Skeletal muscle tissue (tissue), 4 donors: ENCODE data around the gene ANGEL1. TPM values are rescaled to one million over a fixed set of nuclear protein-coding genes. Genes with fewer than 3 reads are reported as not detected.
A peak's percentile ranks its signal among the peaks of the same experiment; 100 is the strongest.

Source experiments
- H3K27ac ChIP-seq: one replicate; pipeline ENCODE4 v1.7.0; 2013; ENCODE audit warnings: mild to moderate bottlenecking, low read depth, low read length, inconsistent platforms
- H3K27me3 ChIP-seq, 3 donors: one replicate each; pipeline ENCODE4 v1.7.0; 2013; ENCODE audit warnings: low read length in 3 of 3; ENCODE audit not compliant: control insufficient read depth in 3 of 3, insufficient read depth in 3 of 3
- H3K36me3 ChIP-seq, 3 donors: one replicate each; pipeline ENCODE4 v1.7.0; 2013; ENCODE audit warnings: low read length in 3 of 3; ENCODE audit not compliant: control insufficient read depth in 3 of 3, insufficient read depth in 3 of 3
- H3K4me1 ChIP-seq, 3 donors: one replicate each; pipeline ENCODE4 v1.7.0; 2013; ENCODE audit warnings: low read length in 3 of 3, mild to moderate bottlenecking in 3 of 3; ENCODE audit not compliant: control insufficient read depth in 3 of 3, insufficient read depth in 3 of 3
- H3K4me3 ChIP-seq, 3 donors: one replicate each; pipeline ENCODE4 v1.7.0; 2013; ENCODE audit warnings: low read length in 3 of 3
- H3K9ac ChIP-seq, 3 donors: one replicate each; pipeline ENCODE4 v1.7.0; 2013; ENCODE audit warnings: low read length in 3 of 3, mild to moderate bottlenecking in 3 of 3, moderate library complexity in 2 of 3, low read depth in 1 of 3
- H3K9me3 ChIP-seq, 3 donors: one replicate each; pipeline ENCODE4 v1.7.0; 2013; ENCODE audit warnings: low read length in 3 of 3; ENCODE audit not compliant: control insufficient read depth in 3 of 3
- total RNA-seq: library from RNA; depleted of rRNA; stranded (reverse); fragments of >200 nt; gene quantifications from one replicate; pipeline ENCODE4 v1.2.3, GENCODE V29; 2014
- donor health status: Osteomylitis.

Gene ANGEL1
- total RNA-seq, 1 donor from 2014 or later, result 9.9 TPM

DNA sequence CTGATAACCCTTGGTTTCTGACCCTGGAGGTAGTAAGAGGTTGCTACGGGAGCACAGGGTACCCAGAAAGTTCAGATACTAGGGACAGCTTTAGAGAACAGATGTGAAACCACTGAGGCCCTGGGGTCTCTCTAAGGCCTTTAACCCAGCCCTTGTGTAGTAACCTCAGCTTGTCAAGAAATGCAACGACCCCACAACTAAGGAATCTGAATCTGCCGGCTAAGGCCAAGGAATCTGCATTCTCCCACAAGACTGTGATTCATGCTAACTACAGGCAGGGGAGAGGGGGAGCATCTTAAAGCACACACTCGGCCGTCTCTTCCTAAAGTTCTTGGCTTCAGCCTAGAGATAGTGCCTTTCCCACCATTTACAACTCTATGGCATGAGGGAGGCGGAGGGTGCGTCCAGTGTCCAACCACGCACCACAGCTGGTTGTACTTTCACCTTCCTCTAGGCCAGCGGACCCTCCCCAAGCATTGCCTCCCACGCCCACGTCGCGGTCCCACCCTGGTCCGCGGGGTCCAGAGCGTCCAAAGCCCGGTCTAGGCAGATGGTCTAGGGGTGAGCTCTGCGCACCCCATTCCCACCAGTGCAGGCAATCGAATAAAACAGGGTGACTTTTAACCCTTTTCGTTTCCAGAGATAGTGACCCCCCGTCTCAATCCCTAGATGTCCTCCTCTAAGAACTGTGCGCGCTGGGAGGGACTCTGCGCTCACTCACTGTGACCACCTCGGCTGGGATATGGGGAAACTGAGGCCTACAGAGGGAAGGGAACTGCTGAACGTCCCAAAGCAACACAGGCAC is 52.1 kb downstream of the ANGEL1 start:
- Histone ChIP-seq H3K4me1 (peaks cover 23 to 29% (median 25%) of the 10 kb centered on the region in 3 donors), H3K9ac (peak overlapping the region; percentile 75 to 82 (median 77))

DNA sequence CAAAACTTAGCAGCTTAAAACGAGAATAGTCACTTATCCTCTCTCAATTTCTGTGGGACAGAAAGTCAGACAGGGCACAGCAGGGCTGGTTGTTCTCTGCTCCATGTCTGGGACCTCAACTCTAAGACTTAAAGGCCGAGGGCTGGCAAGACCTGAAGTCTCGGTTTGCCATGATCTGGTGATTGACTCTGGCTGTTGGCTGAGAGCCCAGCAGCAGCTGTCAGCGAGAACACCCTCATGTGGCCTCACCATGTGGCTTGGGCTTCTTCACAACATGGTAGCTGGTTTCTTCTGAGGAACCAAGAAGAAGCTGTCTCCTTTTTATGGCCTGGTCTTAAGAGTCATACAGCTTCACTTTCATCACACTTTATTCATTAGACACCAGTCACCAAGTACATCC is 53.1 kb downstream of the ANGEL1 start:
- Histone ChIP-seq H3K27me3 (peaks cover 4 to 26% (median 14%) of the 10 kb centered on the region in 3 donors), H3K27ac (no peak overlapping the region), H3K4me1 (peaks cover 22 to 28% (median 27%) of the 10 kb centered on the region in 3 donors), H3K4me3 (no peak overlapping the region), H3K9me3 (no peaks in the 10 kb centered on the region), H3K9ac (no peak overlapping the region), H3K36me3 (no peaks in the 10 kb centered on the region)

More for the DNA sequence above, 52.1 kb downstream of the ANGEL1 start:
- Histone ChIP-seq H3K9me3 (no peaks in the 10 kb centered on the region), H3K27ac (no peak overlapping the region), H3K4me3 (peak overlapping the region; percentile 78 to 83 (median 78)), H3K36me3 (no peaks in the 10 kb centered on the region), H3K27me3 (peaks cover 4 to 33% (median 17%) of the 10 kb centered on the region in 3 donors)

DNA sequence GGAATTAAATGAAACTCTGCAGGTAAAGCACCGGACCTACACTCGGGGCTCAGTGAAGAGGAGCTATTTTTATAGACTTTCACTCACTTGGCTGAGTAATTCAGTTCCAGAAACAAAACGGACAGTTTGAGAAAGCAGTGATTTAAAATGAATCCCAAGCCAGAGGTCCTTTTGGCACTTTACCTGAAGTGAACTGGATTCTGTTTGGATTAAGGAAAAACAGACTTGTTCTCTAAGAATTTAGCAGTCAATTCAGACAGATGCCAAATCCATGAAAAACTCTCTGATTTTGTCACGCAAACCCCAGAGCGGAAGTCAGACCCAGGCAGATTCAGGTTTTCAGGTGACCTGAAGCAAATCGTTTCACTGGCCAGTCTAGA is 56.3 kb downstream of the ANGEL1 start:
- no peak overlapping the region for H3K4me3 ChIP-seq
- H3K27ac ChIP-seq, result no peak overlapping the region
- peaks cover 0 to 10% (median 0%) of the 10 kb centered on the region in 3 donors for H3K27me3 ChIP-seq
- no peaks in the 10 kb centered on the region for H3K36me3 ChIP-seq
- no peaks in the 10 kb centered on the region for H3K9me3 ChIP-seq
- H3K9ac ChIP-seq, result no peak overlapping the region
- H3K4me1 ChIP-seq, result peaks cover 16 to 19% (median 18%) of the 10 kb centered on the region in 3 donors

DNA sequence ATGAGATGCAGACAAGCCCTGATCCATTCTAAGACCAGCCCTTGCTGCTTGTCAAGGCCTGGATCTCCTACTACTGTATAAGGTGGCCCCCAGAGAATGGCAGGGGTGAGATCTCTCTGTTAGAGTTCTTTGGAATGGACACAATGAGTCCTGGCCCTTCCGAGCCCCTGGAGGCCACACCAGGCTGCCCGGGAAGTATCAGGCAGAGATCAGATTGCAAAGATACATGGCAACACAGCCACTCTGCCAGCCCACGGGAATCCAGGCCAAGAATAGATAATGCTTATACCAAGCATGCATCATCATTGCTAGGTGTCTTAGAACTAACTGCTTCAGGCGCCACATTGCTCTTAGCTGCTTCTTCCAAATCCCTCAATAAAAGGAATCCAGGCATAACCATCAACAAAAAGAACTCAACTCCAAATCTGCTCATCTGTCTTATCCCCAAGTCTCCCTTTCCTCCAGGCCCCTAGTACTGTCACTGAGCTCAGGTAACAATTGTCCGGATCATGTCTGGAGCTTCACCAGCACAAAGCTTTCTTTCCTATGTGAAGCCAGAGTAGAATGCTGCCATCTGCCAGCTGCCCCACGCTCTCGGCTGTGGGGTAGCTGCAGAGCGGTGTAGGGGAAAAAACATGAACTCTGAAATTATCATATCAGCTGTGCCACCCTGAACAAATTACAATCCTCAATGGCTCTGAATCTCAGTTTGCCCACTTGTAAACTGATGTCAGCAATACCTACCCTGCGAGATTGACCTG is 56.9 kb downstream of the ANGEL1 start:
- Histone ChIP-seq H3K27ac (no peak overlapping the region), H3K9ac (peak overlapping the region in 1 of 3 donors; percentile 3), H3K4me1 (peaks cover 12 to 15% (median 14%) of the 10 kb centered on the region in 3 donors), H3K9me3 (no peaks in the 10 kb centered on the region), H3K36me3 (no peaks in the 10 kb centered on the region), H3K4me3 (no peak overlapping the region), H3K27me3 (peaks cover 0 to 6% (median 0%) of the 10 kb centered on the region in 3 donors)

DNA sequence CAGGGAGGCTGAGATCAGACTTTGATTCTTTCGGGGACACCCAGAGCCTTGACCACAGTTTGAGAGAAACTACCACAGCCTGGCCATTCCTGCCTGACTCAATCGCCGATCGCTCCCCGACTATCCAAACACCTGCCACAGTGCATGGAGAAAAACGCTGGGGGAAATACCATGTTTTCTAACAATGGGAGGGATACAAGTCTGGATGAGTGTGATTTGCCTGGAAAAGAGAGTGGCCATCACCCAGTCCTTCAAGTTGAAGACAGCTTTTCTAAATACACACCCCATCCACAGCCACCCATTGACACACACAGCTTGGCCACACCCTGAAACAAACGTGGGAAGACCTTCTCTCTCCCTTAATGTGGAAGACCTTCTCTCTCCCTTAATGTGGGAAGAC is 58.1 kb downstream of the ANGEL1 start:
- Histone ChIP-seq H3K9ac (no peak overlapping the region), H3K4me1 (peaks cover 7% of the 10 kb centered on the region in 3 donors), H3K36me3 (no peaks in the 10 kb centered on the region), H3K27ac (no peak overlapping the region), H3K9me3 (no peaks in the 10 kb centered on the region), H3K27me3 (no peaks in the 10 kb centered on the region), H3K4me3 (no peak overlapping the region)

DNA sequence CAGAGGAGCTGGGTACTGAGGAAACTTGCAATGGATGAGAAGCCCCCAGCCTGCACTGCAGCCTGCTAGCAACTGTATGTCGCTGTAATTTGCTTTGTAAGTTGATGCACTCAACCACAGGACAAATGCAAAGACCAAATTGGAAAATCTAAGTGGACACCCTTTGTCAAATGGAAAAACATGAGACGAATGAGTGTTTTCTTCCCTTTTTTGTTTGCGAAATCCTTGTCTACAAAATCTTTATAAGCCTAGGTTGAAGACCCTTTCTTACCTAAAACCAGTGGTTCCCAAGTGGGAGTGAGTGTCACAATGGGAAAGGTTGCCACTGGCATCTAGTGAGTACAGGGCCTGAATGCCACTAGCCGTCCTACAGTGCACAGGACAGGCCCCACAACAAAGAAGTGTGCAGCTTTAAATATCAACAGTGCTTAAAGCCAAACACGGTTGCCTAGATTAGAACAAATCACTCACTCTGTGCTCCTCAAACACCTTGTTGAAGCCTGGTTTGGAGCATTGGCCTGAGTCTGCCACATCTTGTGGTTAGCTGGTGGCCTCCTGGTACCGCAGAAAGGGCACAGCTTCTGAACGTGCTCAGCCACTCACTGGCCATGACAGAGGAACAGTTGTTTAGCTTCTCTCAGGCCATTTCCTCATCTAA is 59.0 kb downstream of the ANGEL1 start:
- Histone ChIP-seq H3K9me3 (no peaks in the 10 kb centered on the region), H3K9ac (no peak overlapping the region), H3K27ac (no peak overlapping the region)

DNA sequence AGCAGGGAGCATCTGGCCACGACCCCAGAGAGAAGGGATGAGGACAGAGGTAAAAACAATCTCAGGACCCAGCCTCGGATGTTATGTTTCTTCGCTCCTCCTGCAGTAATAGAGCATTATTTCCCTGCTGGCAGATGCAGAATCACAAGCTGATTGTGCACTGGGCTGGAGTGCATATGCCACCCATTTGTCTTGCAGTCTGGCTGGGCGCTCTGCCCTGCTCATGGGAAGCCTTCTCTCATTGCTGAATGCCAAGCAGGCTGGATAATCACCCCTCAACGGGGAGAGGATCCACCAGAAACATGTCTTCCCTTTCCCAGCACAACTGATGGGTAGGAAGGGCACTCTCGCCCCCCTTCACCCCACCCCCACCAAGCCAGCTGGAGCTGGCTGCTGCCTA is 59.9 kb downstream of the ANGEL1 start:
- H3K9me3 ChIP-seq, result no peaks in the 10 kb centered on the region
- no peaks in the 10 kb centered on the region for H3K36me3 ChIP-seq
- no peaks in the 10 kb centered on the region for H3K27me3 ChIP-seq
- no peak overlapping the region for H3K9ac ChIP-seq
- peaks cover 7% of the 10 kb centered on the region in 3 donors for H3K4me1 ChIP-seq
- H3K27ac ChIP-seq, result no peak overlapping the region
- H3K4me3 ChIP-seq, result no peak overlapping the region

More for the DNA sequence above, 59.0 kb downstream of the ANGEL1 start:
- H3K4me1 ChIP-seq, result peaks cover 7% of the 10 kb centered on the region in 3 donors
- no peaks in the 10 kb centered on the region for H3K27me3 ChIP-seq
- no peaks in the 10 kb centered on the region for H3K36me3 ChIP-seq
- no peak overlapping the region for H3K4me3 ChIP-seq

DNA sequence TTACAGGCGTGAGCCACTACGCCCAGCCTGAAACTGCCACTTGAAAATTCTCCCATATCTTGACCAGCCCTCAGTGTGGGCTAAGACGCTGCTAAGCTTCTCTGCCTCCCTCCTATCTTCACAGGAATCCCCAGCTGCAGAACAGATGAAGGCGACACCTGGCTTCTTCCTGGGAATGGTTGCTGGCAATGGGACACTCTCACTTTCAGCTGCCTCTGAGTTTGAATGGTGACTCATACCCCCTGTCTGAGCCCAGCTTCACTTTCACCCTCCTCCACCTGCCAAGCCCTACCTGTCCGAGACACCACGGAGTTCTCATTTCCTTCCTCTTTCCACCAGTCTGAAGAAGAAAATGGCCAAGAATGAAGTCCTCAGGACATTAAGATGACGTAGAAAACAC is 69.7 kb downstream of the ANGEL1 start:
- H3K27ac ChIP-seq, result no peak overlapping the region
- no peak overlapping the region for H3K9ac ChIP-seq
- H3K4me3 ChIP-seq, result no peak overlapping the region
- peaks cover 0 to 2% (median 0%) of the 10 kb centered on the region in 3 donors for H3K9me3 ChIP-seq
- H3K36me3 ChIP-seq, result no peaks in the 10 kb centered on the region
- no peaks in the 10 kb centered on the region for H3K4me1 ChIP-seq
- H3K27me3 ChIP-seq, result no peaks in the 10 kb centered on the region

DNA sequence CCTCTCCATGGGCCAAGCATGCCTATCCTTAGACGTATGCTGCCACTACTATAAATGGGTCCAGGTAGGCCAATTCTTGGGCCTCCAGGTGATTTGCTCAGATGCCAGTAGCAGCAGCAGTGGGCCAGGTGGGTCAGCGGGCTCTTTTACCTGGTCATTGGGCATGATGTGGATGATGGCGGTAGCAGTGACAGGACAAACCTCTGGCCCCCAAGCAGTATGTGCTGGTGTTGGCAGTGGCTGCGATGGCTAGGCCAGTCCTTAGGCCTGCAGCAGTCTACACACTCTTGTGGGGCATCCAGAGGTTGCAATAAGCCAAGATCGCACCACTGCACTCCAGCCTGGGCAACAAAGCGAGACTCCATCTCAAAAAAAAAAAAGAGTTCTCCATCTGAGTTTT is 70.5 kb downstream of the ANGEL1 start:
- no peaks in the 10 kb centered on the region for H3K4me1 ChIP-seq
- no peak overlapping the region for H3K9ac ChIP-seq
- H3K36me3 ChIP-seq, result no peaks in the 10 kb centered on the region
- peaks cover 0 to 2% (median 0%) of the 10 kb centered on the region in 3 donors for H3K9me3 ChIP-seq
- H3K27me3 ChIP-seq, result no peaks in the 10 kb centered on the region
- H3K27ac ChIP-seq, result no peak overlapping the region
- no peak overlapping the region for H3K4me3 ChIP-seq
